ENCODE data around the gene NR2F1. TPM values are rescaled to one million over a fixed set of nuclear protein-coding genes. Genes with fewer than 3 reads are reported as not detected.
A peak's percentile ranks its signal among the peaks of the same experiment; 100 is the strongest.

The NR2F1 gene
- total RNA-seq, 1 experiment from 2014 or later: 6.9 TPM

GRCh38 chr5:93577854-93578812, 4.9 kb upstream of the NR2F1 start:
- no peak for DNase-seq (ENCODE audit: low spot score)

GRCh38 chr5:93578813-93579691, 4.0 kb upstream of the NR2F1 start:
- DNase-seq (ENCODE audit: low spot score): no peak

DNA sequence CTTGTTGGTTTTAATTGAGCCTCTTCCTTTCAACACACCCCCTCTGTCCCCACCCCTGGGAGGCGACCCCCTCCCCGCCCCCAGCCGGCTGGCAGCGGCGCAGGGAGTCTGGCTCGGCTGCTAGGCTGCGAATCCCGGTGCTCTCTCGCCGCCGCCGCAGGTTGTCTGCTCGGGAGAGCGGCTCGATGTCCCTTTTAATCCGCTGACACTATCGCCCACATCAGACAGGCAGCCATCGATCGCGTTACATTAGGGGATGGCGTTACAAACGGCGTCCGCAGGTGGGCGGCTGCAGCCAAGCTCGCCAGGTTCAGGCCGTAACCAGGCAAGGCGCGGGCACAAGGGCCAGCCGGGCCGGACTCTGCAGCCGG, 3.3 kb upstream of the NR2F1 start:
- DNase-seq (ENCODE audit: low spot score): no peak

DNA sequence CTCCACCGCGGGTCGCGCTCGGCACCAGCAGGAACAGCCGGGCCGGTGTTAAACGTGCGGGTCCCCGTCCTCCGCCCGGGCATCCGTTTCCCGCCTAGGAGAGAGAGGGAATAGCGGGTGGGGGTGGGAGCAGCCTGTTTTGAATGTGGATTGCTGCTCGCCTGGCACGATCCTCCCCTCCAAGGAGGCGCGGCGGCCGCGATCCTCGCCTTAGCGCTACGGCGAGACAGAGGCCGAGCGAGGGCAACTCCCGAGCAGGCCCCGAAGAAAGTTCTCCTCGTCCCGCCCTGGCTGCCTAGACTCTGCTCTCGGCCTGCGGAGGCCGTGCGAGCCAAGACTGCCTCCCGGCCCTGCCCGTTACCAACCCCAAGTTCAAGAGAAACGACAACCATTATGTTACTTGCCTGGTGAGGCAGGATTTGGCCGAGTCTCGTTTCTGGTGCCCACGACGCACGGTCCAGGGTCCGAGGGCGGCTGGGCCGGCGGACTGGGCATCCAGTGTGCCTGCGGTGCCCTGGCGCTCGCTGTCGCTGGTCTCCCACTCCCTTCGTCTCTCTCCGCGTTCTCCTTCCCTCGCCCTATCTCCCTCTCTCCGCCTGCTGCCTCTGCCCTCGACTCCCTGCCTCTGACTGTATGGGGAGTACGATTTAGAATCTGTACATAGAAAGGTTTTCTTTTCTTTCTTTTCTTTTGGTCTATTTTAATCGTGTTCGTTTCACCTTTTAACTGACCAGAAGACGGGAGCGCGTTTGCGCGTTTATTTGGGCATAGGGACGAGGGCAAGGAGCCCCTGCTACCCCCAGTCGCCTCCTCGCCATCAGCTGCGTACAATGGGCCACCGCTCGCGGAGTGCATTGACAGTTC, 2.7 kb upstream of the NR2F1 start:
- peak; percentile 30 for DNase-seq (ENCODE audit: low spot score)

DNA sequence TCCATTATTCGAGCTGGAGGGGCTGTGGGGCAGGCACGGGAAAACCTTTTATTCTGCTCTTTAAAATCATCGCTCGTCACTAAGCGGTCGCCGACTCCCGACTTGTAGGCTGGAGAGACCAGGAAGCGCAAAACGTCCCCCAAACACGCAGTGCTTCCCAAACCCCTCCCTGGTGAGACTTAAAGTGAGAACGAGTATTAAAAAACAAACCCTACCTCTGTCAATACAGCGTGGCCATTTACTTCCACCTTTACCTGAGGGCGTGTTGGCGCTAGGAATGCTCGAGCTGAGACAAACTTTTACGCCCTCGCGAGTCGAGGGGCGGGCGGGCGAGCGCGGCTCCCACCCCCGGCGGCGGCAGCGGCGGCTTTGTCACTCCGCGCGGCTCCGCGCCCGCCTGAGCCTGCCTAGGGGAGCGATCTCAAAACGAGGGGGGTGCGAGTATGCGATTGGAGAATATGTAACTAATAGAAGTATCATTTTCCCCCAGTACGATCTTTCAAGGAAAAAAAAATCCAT, 2.0 kb upstream of the NR2F1 start, which contains the start of gene NR2F1-AS1:
Gene NR2F1-AS1 (minus strand): TSS at position 293 of the 519 bp plus-strand sequence.
- DNase-seq (ENCODE audit: low spot score): peak; percentile 14

DNA sequence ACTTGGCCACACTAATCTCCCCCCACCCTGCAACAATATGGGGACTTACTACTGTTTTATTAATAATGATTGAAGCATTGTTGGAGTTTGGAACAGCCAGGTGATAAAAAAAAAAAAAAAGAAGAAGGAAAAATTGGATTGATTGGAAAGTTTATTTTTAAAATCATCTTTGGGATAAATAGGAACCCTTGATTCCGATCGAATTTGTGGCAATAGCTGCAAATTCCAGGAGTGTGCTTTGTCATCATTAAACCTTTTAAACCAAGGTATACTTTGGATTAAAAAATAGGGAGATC, 907 bp upstream of the NR2F1 start:
- no peak for DNase-seq (ENCODE audit: low spot score)

DNA sequence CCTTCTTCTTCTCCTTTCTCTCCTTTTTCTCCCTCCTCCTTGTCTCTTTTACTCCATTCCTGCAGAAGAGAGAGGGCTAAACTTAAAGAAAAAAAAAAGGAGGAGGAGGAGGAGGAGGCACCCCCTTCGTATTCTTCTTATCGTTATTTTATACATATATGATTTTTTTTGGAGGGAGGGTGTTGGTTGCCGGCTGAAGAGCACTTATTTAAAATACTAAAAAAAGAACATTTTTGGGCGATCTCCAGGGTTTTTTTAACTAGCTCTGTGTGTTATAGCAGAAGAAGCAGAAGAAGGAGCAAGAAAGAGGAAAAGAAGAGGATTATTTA, 381 bp downstream of the NR2F1 start:
- DNase-seq (ENCODE audit: low spot score): no peak

- peak; percentile 26 for DNase-seq (ENCODE audit: low spot score)
Measured at GRCh38 chr5:93583768-93584595, 960 bp downstream of the NR2F1 start.

- no peak for DNase-seq (ENCODE audit: low spot score)
Measured at GRCh38 chr5:93584596-93585040, 1.6 kb downstream of the NR2F1 start.

- peak; percentile 39 for DNase-seq (ENCODE audit: low spot score)
Measured at GRCh38 chr5:93585041-93585766, 2.2 kb downstream of the NR2F1 start.

DNA sequence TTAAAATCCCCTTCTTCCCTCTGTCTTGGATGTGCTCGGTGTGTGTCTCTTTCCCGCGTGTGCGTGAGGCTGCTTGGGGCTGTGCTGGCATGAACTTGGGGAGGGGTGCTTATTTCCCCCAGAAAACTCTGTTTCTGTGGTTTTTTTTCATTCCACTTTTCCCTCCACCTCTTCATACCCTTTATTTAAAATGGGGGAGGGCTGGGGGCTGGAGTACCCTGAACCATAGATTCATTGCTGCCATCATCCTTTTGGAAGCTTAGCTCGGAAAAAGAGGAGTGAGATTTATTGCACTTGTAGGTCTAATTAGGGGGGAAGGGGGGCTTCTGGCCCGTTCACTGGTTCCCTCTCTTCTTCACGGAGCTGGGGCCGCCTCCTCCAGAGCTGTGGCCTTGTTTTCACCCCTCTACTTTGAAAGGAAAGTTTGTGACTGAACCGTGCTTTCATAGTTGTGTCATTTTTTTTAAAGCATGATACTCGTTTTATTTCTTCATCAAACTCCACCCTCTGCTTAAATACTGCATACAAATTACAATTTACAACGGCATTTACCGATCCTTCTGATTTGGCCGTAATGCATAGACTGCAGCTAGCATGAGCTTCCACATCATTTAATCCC, 2.9 kb downstream of the NR2F1 start:
- DNase-seq (ENCODE audit: low spot score): no peak

DNA sequence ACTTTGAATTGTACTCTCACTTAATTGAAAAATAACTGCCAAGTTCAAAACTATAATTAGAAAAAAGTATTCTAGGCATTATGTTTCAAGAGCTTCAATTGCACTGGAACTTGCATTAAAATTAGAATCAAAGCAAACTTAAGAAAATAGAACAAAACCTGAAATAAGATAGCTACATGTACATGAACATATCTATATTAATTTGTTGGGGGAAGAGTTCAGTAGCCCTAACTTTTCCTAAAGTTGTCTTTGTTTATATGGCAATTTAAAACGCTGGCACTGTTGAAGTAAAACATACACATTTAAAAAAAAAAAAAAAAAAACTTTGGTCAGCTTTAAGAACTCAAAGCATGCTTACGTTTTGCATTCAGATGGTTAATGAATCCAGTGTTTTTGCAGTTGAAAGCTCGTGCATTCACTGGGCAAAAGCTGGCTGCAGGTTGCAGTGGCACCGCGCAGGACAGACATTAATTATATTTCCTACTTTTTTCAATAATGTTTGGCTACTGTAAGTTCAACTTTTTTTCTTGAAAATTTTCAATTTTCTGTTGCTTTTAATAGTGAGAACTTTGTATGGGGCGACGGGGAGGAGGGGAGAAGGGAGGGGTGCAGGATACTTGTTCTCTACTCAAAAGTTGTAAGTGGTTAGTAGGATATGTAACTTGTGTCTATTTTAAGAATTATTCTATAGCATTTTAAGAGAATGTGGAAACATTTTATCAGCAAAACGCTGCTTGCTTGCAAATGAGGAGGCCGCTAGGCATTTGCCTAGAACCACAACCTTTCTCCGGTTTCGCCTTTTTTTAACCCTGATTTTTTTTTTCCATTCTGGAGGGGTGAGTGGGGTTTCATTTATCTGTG, 3.9 kb downstream of the NR2F1 start:
- DNase-seq (ENCODE audit: low spot score): no peak

DNA sequence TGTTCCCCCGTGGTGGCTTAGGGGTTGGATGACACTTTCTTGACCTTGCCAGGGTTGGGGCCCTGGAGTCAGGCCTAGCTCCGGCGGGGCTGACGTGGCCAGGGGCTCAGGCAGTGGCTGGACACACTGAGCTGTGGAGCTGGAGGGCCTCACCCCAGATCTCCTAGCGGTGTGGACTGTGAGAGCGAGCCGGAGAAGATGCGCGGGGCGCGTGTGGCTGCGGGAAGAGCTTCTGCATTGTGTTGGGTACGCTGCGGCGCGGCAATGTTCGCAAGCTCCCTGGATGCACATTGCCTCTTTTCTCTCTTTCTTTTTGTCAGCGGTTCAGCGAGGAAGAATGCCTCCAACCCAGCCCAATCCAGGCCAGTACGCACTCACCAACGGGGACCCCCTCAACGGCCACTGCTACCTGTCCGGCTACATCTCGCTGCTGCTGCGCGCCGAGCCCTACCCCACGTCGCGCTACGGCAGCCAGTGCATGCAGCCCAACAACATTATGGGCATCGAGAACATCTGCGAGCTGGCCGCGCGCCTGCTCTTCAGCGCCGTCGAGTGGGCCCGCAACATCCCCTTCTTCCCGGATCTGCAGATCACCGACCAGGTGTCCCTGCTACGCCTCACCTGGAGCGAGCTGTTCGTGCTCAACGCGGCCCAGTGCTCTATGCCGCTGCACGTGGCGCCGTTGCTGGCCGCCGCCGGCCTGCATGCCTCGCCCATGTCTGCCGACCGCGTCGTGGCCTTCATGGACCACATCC, 4.8 kb downstream of the NR2F1 start:
- DNase-seq (ENCODE audit: low spot score): no peak

GRCh38 chr5:93588352-93589151, 5.5 kb downstream of the NR2F1 start:
- DNase-seq (ENCODE audit: low spot score): no peak

DNA sequence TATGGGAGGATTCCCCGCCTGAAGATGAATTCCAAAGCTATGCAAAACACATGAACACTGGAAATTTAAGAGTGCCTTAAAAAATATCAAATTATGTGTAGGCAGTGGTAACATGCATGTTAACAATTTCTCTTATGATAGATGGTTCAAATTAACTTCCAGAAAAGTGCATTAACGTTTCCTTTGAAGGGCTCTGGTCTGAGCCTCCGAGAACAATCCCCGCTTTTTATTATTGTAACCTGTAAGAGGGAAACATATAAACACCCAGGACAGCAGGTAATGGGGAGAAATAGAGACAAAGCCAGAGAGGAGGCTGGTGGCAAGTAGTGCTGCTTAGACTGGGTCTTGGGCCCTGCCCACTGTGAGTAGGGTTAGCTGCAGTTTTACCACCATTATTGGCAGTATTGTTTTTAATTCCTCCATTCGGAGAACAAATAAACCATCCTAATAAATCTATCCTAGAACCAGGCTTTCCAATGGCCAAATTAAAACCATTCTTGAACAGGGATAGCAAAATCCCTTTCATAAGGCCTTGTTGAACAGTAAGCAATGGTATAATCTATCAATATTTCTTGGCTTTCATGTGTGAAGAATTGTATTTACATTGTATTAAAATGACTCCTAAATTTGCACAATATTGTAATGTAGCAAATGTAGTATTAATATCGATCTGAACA, 6.3 kb downstream of the NR2F1 start:
- no peak for DNase-seq (ENCODE audit: low spot score)

GRCh38 chr5:93589829-93590215, 6.8 kb downstream of the NR2F1 start:
- DNase-seq (ENCODE audit: low spot score): no peak
